ENCODE data around the gene MDFI.
A peak's percentile ranks its signal among the peaks of the same experiment; 100 is the strongest.

MDFI gene

GRCh38 chr6:41689171-41690008, 51.1 kb downstream of the MDFI start:
- Mint-ChIP-seq H3K4me3 (no peak overlapping the region), H3K27ac (peak overlapping the region in 1 of 2 donors; percentile 19), H3K9me3 (no peaks in the 10 kb centered on the region), H3K4me1 (peaks cover 10% of the 10 kb centered on the region), H3K27me3 (no peaks in the 10 kb centered on the region)
- ATAC-seq (no peak), DNase-seq (no peak)

- Mint-ChIP-seq H3K4me3 (no peak overlapping the region), H3K27me3 (no peaks in the 10 kb centered on the region), H3K9me3 (no peaks in the 10 kb centered on the region), H3K27ac (no peak overlapping the region), H3K4me1 (peaks cover 10% of the 10 kb centered on the region)
- no peak for DNase-seq
- ATAC-seq: no peak
Observed at GRCh38 chr6:41690541-41691330, 52.5 kb downstream of the MDFI start.

- ATAC-seq: no peak
- peaks cover 10% of the 10 kb centered on the region for H3K4me1 Mint-ChIP-seq
- peak overlapping the region in 1 of 2 donors; percentile 66 for H3K27ac Mint-ChIP-seq
- H3K27me3 Mint-ChIP-seq: no peaks in the 10 kb centered on the region
- DNase-seq: no peak
- H3K4me3 Mint-ChIP-seq: no peak overlapping the region
- H3K9me3 Mint-ChIP-seq: no peaks in the 10 kb centered on the region
Observed at GRCh38 chr6:41691426-41692079, 53.3 kb downstream of the MDFI start.

GRCh38 chr6:41692080-41692675, 53.9 kb downstream of the MDFI start:
- Mint-ChIP-seq H3K4me3 (no peak overlapping the region), H3K9me3 (no peaks in the 10 kb centered on the region), H3K27ac (peak overlapping the region in 1 of 2 donors; percentile 66), H3K27me3 (no peaks in the 10 kb centered on the region), H3K4me1 (peaks cover 10% of the 10 kb centered on the region)
- no peak for DNase-seq
- no peak for ATAC-seq

GRCh38 chr6:41692730-41693129, 54.5 kb downstream of the MDFI start:
- Mint-ChIP-seq H3K4me3 (no peak overlapping the region), H3K27ac (no peak overlapping the region)
- no peak for ATAC-seq

GRCh38 chr6:41693281-41694240, 55.3 kb downstream of the MDFI start:
- DNase-seq (no peak), ATAC-seq (peak; percentile 35)
- H3K27ac Mint-ChIP-seq: no peak overlapping the region
- peaks cover 10% of the 10 kb centered on the region for H3K4me1 Mint-ChIP-seq
- no peaks in the 10 kb centered on the region for H3K9me3 Mint-ChIP-seq
- H3K4me3 Mint-ChIP-seq: no peak overlapping the region
- no peaks in the 10 kb centered on the region for H3K27me3 Mint-ChIP-seq

More at GRCh38 chr6:41692730-41693129, 54.5 kb downstream of the MDFI start:
- Mint-ChIP-seq H3K27me3 (no peaks in the 10 kb centered on the region), H3K4me1 (peaks cover 10% of the 10 kb centered on the region), H3K9me3 (no peaks in the 10 kb centered on the region)
- no peak for DNase-seq

- ATAC-seq (no peak), DNase-seq (no peak)
- no peaks in the 10 kb centered on the region for H3K9me3 Mint-ChIP-seq
- no peak overlapping the region for H3K27ac Mint-ChIP-seq
- no peak overlapping the region for H3K4me3 Mint-ChIP-seq
- H3K4me1 Mint-ChIP-seq: no peaks in the 10 kb centered on the region
- no peaks in the 10 kb centered on the region for H3K27me3 Mint-ChIP-seq
Observed at GRCh38 chr6:41694815-41695526, 56.7 kb downstream of the MDFI start.

GRCh38 chr6:41695825-41696224, 57.6 kb downstream of the MDFI start:
- Mint-ChIP-seq H3K27me3 (no peaks in the 10 kb centered on the region), H3K4me1 (no peaks in the 10 kb centered on the region), H3K4me3 (no peak overlapping the region), H3K9me3 (no peaks in the 10 kb centered on the region), H3K27ac (no peak overlapping the region)
- DNase-seq (no peak), ATAC-seq (no peak)

- Mint-ChIP-seq H3K4me1 (no peaks in the 10 kb centered on the region), H3K27me3 (no peaks in the 10 kb centered on the region), H3K4me3 (no peak overlapping the region), H3K9me3 (no peaks in the 10 kb centered on the region), H3K27ac (no peak overlapping the region)
- DNase-seq (no peak), ATAC-seq (no peak)
Observed at GRCh38 chr6:41696788-41697187, 58.5 kb downstream of the MDFI start.

GRCh38 chr6:41697861-41698781, 59.9 kb downstream of the MDFI start:
- Mint-ChIP-seq H3K27ac (peak overlapping the region in 1 of 2 donors; percentile 90), H3K27me3 (no peaks in the 10 kb centered on the region), H3K9me3 (no peaks in the 10 kb centered on the region), H3K4me1 (no peaks in the 10 kb centered on the region), H3K4me3 (no peak overlapping the region)
- no peak for ATAC-seq
- no peak for DNase-seq

- Mint-ChIP-seq H3K9me3 (no peaks in the 10 kb centered on the region), H3K27ac (no peak overlapping the region), H3K27me3 (no peaks in the 10 kb centered on the region), H3K4me1 (no peaks in the 10 kb centered on the region), H3K4me3 (no peak overlapping the region)
- DNase-seq (no peak), ATAC-seq (peak; percentile 42)
Observed at GRCh38 chr6:41699063-41699462, 60.8 kb downstream of the MDFI start.

GRCh38 chr6:41700463-41701347, 62.4 kb downstream of the MDFI start:
- Mint-ChIP-seq H3K27me3 (no peaks in the 10 kb centered on the region), H3K9me3 (no peaks in the 10 kb centered on the region), H3K27ac (no peak overlapping the region), H3K4me3 (no peak overlapping the region), H3K4me1 (peaks cover 8% of the 10 kb centered on the region)
- DNase-seq (no peak), ATAC-seq (no peak)

Measured in stimulated activated naive CD8-positive, alpha-beta T cell treated with anti-CD3 and anti-CD28 coated beads, Interleukin-15, amount 100 ng/mL, for 72 hours (primary cell).